GM12878 (cell line): ENCODE measurements around the gene MYOCD. TPM values are rescaled to one million over a fixed set of nuclear protein-coding genes. Genes with fewer than 3 reads are reported as not detected.

Source experiments
- ATF2 ChIP-seq: IDR thresholded peaks from 2 replicates; pipeline ENCODE4 v1.6.1; 2012; ENCODE audit warnings: low read length, inconsistent platforms
- CEBPB ChIP-seq, 2 experiments: fragments of 150-350 bp in 1 of 2; IDR thresholded peaks; 2 replicates each; pipeline ENCODE4 v1.6.1; 2012 to 2014; ENCODE audit warnings: low read depth in 2 of 2, low read length in 2 of 2, borderline replicate concordance in 1 of 2, inconsistent platforms in 1 of 2
- CHD2 ChIP-seq: IDR thresholded peaks from 2 replicates; pipeline ENCODE4 v1.6.1; 2011; ENCODE audit warnings: low read depth, low read length, improper control_type of control experiment, borderline replicate concordance
- EGR1 ChIP-seq, 2 experiments: IDR thresholded peaks; 1 replicate in 1 of 2; 2 replicates in 1 of 2; pipeline ENCODE4 v1.6.1; 2011 to 2012; ENCODE audit warnings: low read depth in 2 of 2, low read length in 2 of 2, borderline replicate concordance in 1 of 2, mild to moderate bottlenecking in 1 of 2, moderate library complexity in 1 of 2
- ESRRA ChIP-seq: IDR thresholded peaks from 2 replicates; pipeline ENCODE4 v1.6.1; 2012; ENCODE audit warnings: mild to moderate bottlenecking, low read length, improper control_type of control experiment
- ETV6 ChIP-seq, 2 experiments: fragments of 450-650 bp in 1 of 2; IDR thresholded peaks in 1 of 2; conservative IDR thresholded peaks in 1 of 2; 2 replicates each; pipeline ENCODE4 v1.6.1; 2014; ENCODE audit warnings: antibody characterized with exemption in 1 of 2, borderline replicate concordance in 1 of 2, low read depth in 1 of 2, mild to moderate bottlenecking in 1 of 2, moderate library complexity in 1 of 2
- EZH2 ChIP-seq: IDR thresholded peaks from 2 replicates; pipeline ENCODE4 v1.6.1; 2012; ENCODE audit warnings: low read depth, mild to moderate bottlenecking, control low read depth, inconsistent platforms, low read length, borderline replicate concordance; ENCODE audit not compliant: control insufficient read depth
- GABPA ChIP-seq: IDR thresholded peaks from 2 replicates; pipeline ENCODE4 v1.6.1; 2014; ENCODE audit warnings: antibody characterized with exemption, low read depth, mild to moderate bottlenecking, inconsistent platforms
- HCFC1 ChIP-seq: fragments of 150-350 bp; IDR thresholded peaks from 2 replicates; pipeline ENCODE4 v1.6.1; 2014; ENCODE audit warnings: low read length
- HDAC6 ChIP-seq: fragments of 200-600 bp; sonication (generic); IDR thresholded peaks from one replicate; pipeline ENCODE4 v1.8.0; 2017; ENCODE audit warnings: antibody characterized with exemption; ENCODE audit not compliant: unreplicated experiment
- IRF3 ChIP-seq: fragments of 450-650 bp; IDR thresholded peaks from 2 replicates; pipeline ENCODE4 v1.6.1; 2014; ENCODE audit warnings: mild to moderate bottlenecking
- MAX ChIP-seq: IDR thresholded peaks from 2 replicates; pipeline ENCODE4 v1.6.1; 2012; ENCODE audit warnings: low read depth, low read length, improper control_type of control experiment
- NBN ChIP-seq: fragments of 450-650 bp; IDR thresholded peaks from 2 replicates; pipeline ENCODE4 v1.6.1; 2016
- NR2C2 ChIP-seq: IDR thresholded peaks from 2 replicates; pipeline ENCODE4 v1.6.1; 2011; ENCODE audit warnings: borderline replicate concordance, low read depth; ENCODE audit not compliant: control insufficient read depth, insufficient read length
- RBBP5 ChIP-seq: fragments of 200-600 bp; sonication (generic); conservative IDR thresholded peaks from 2 replicates; pipeline ENCODE4 v1.6.1; 2016
- RCOR1 ChIP-seq: conservative IDR thresholded peaks from 2 replicates; pipeline ENCODE4 v1.6.1; 2012; ENCODE audit warnings: low read depth, low read length, improper control_type of control experiment
- RFX5 ChIP-seq: IDR thresholded peaks from 2 replicates; pipeline ENCODE4 v1.6.1; 2011; ENCODE audit warnings: low read depth, low read length, improper control_type of control experiment
- RUNX3 ChIP-seq: IDR thresholded peaks from 2 replicates; pipeline ENCODE4 v1.6.1; 2012; ENCODE audit warnings: low read length, inconsistent platforms
- SIN3A ChIP-seq: IDR thresholded peaks from 2 replicates; pipeline ENCODE4 v1.6.1; 2012; ENCODE audit warnings: low read depth, low read length, improper control_type of control experiment
- SKIL ChIP-seq: fragments of 450-650 bp; IDR thresholded peaks from 2 replicates; pipeline ENCODE4 v1.6.1; 2017; ENCODE audit warnings: mild to moderate bottlenecking, low read depth, inconsistent platforms; ENCODE audit not compliant: poor library complexity, severe bottlenecking
- SMC3 ChIP-seq: IDR thresholded peaks from 2 replicates; pipeline ENCODE4 v1.6.1; 2011; ENCODE audit warnings: low read length, improper control_type of control experiment, borderline replicate concordance
- STAT1 ChIP-seq: fragments of 450-650 bp; conservative IDR thresholded peaks from 2 replicates; pipeline ENCODE4 v1.6.1; 2014; ENCODE audit warnings: antibody characterized with exemption, mild to moderate bottlenecking
- TARDBP ChIP-seq: IDR thresholded peaks from 2 replicates; pipeline ENCODE4 v1.6.1; 2016; ENCODE audit warnings: borderline replicate concordance
- TCF3 ChIP-seq: IDR thresholded peaks from 2 replicates; pipeline ENCODE4 v1.6.1; 2012; ENCODE audit warnings: low read depth, mild to moderate bottlenecking, low read length, borderline replicate concordance; ENCODE audit not compliant: insufficient read depth
- ZBTB33 ChIP-seq: fragments of 450-650 bp; IDR thresholded peaks from 2 replicates; pipeline ENCODE4 v1.6.1; 2017; ENCODE audit warnings: mild to moderate bottlenecking
- ZNF274 ChIP-seq: IDR thresholded peaks from one replicate; pipeline ENCODE4 v1.8.0; 2011; ENCODE audit not compliant: insufficient read length, insufficient read depth
- polyA plus RNA-seq, 11 experiments: library from polyadenylated mRNA; depleted of rRNA in 4 of 11; unstranded in 6 of 11; stranded (reverse) in 5 of 11; fragments of >200 nt; fragmentation: Nextera tagmentation in 4 of 11; fragmentation: Illumina TruSeq in 1 of 11; extraction: Ambion mirVana in 4 of 11; extraction: Trizol in 1 of 11; gene quantifications; 1 replicate in 1 of 11; 2 replicates in 10 of 11; pipeline versions ENCODE4 v1.2.1 to v1.2.3, GENCODE V29; 2011 to 2016; ENCODE audit warnings: inconsistent platforms in 2 of 11, missing spikeins in 2 of 11, low read depth in 1 of 11
- total RNA-seq, 4 experiments: library from RNA; depleted of rRNA in 3 of 4; stranded (reverse); fragments of >200 nt in 3 of 4; fragmentation: Illumina TruSeq in 1 of 4; extraction: Trizol in 1 of 4; gene quantifications; 2 replicates each; pipeline versions ENCODE4 v1.2.1 to v1.2.3, GENCODE V29; 2013 to 2021

The MYOCD gene
- total and polyA plus RNA-seq, 10 of the 15 experiments (the other 5 are each of a cell fraction or from before 2014, with no cell fraction given) = not detected

GRCh38 chr17:12815642-12816141 is 150.0 kb downstream of the MYOCD start (continued):
- TF ChIP-seq HCFC1 (no peak), NR2C2 (no peak), ZNF274 (no peak), MAX (no peak), SIN3A (no peak), SKIL (peak; percentile 39), ETV6 (conservative IDR thresholded peaks at IDR 0.05 in 1 of 2, IDR thresholded peaks at IDR 0.05 in 1 of 2; ENCODE audit: borderline replicate concordance in 1 of 2, low read depth in 1 of 2) (peak in 1 of 2 experiments; percentile 36; a peak in 1 of 4 replicates), STAT1 (no peak), SMC3 (no peak), HDAC6 (no peak), EZH2 (no peak), RCOR1 (0 out of 2 replicates have a peak, but pooled peaks have one; percentile 16), ATF2 (no peak), EGR1 (IDR thresholded peaks at IDR 0.05; ENCODE audit: borderline replicate concordance in 1 of 2, low read depth in 2 of 2, low read length in 2 of 2) (no peak), TCF3 (no peak), RBBP5 (no peak), RFX5 (no peak), ZBTB33 (no peak), ESRRA (0 out of 2 replicates have a peak, but pooled peaks have one; percentile 50), NBN (peak; percentile 83), RUNX3 (peak; percentile 71), TARDBP (no peak), CEBPB (IDR thresholded peaks at IDR 0.05; ENCODE audit: borderline replicate concordance in 1 of 2, low read depth in 2 of 2, low read length in 2 of 2) (no peak), CHD2 (peak; percentile 45; the same call in 1 of the 2 replicates), GABPA (no peak), IRF3 (no peak)
